Mucosa of descending colon (tissue), 3 donors: ENCODE results near the gene TMEM198. TPM values are rescaled to one million over a fixed set of nuclear protein-coding genes. Genes with fewer than 3 reads are reported as not detected.

ENCODE experiments used
- ATAC-seq: fragments of 200-7000 bp; cut with Tn5 transposase; one replicate; pipeline ENCODE4 v1.9.1; 2020; ENCODE audit warnings: mild to moderate bottlenecking, moderate library complexity
- DNase-seq, 3 donors: peaks; one replicate each; pipeline ENCODE4 v3.0.0-alpha.2; 2020
- H3K36me3 ChIP-seq: fragments of 200-600 bp; one replicate; pipeline ENCODE4 v1.8.0; 2021; ENCODE audit warnings: low read depth, mild to moderate bottlenecking
- H3K4me1 ChIP-seq: fragments of 200-600 bp; one replicate; pipeline ENCODE4 v1.8.0; 2021; ENCODE audit warnings: low read depth, mild to moderate bottlenecking
- H3K4me3 ChIP-seq: fragments of 200-600 bp; one replicate; pipeline ENCODE4 v1.8.0; 2021; ENCODE audit warnings: mild to moderate bottlenecking
- H3K9me3 ChIP-seq: fragments of 200-600 bp; one replicate; pipeline ENCODE4 v1.8.0; 2021; ENCODE audit warnings: mild to moderate bottlenecking
- CTCF ChIP-seq: fragments of 200-600 bp; IDR thresholded peaks from one replicate; pipeline ENCODE4 v1.8.0; 2022; ENCODE audit warnings: antibody characterized with exemption, mild to moderate bottlenecking
- intact Hi-C, 2 donors: fragments of 100-400 bp; cut with DNase I in 1 of 2; cut with micrococcal nuclease in 1 of 2; formaldehyde crosslinking; loops; one replicate each; pipeline versions ENCODE4 v1.11.0 to v1.11.1; 2022; cut with DNase I, micrococcal nuclease
- total RNA-seq, 3 donors: library from RNA; stranded (reverse); fragmentation: NEBNext Ultra II Directional in 2 of 3; extraction: Animal tissue kit (Norgen Biotek cat#: 25700) in 2 of 3; gene quantifications; one replicate each; pipeline versions ENCODE4 v1.2.1 to v1.2.4, GENCODE V29; 2021 to 2023
- donor health status: DM: no; HTN: no; CAD: no; lungs with moderate emphysema.
- donor health status: DM: no; HTN: no; CAD: no.
- donor health status: DM: no; HTN: yes; CAD: no.

Gene TMEM198
- total RNA-seq, 3 donors from 2014 or later = 0.69 to 2.7 (median 2.7) TPM

GRCh38 chr2:219581346-219581745, 37.5 kb downstream of the TMEM198 start:
- TF ChIP-seq CTCF = no peak
- intact Hi-C loops = no loop called here
- no peaks in the 10 kb centered on the region for H3K9me3 ChIP-seq
- no peaks in the 10 kb centered on the region for H3K36me3 ChIP-seq
- no peaks in the 10 kb centered on the region for H3K4me1 ChIP-seq
- ATAC-seq (no peak), DNase-seq (no peak)
- no peak overlapping the region for H3K4me3 ChIP-seq

- no peak overlapping the region for H3K4me3 ChIP-seq
- DNase-seq (no peak), ATAC-seq (no peak)
- H3K36me3 ChIP-seq = no peaks in the 10 kb centered on the region
- no peaks in the 10 kb centered on the region for H3K4me1 ChIP-seq
- no peak for TF ChIP-seq CTCF
- H3K9me3 ChIP-seq = no peaks in the 10 kb centered on the region
- intact Hi-C loops = no loop called here
Observed at GRCh38 chr2:219591091-219591490, 47.3 kb downstream of the TMEM198 start.

DNA sequence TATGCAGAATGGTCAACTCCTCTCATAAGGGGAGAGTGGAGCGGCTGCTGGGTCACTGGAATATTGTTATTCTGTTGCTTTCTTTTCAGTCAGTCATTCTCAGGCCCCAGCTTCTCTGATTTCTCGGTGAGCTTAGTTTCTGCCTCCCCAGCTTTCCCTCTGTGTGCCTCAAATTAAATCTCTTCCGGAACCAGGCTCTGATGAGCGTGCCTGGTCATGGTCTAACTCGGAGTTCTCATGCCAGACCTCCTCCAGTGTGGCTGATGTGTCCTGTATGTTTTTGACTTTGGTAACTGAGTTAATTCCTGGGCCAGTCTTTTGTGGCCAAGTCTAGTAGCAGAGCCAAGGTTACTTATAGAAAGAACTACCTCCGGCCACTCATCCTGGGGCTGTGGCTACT, 48.9 kb downstream of the TMEM198 start:
- H3K4me3 ChIP-seq = no peak overlapping the region
- DNase-seq (no peak), ATAC-seq (no peak)
- H3K4me1 ChIP-seq = peaks cover 5% of the 10 kb centered on the region
- no peaks in the 10 kb centered on the region for H3K9me3 ChIP-seq
- TF ChIP-seq CTCF = no peak
- no peaks in the 10 kb centered on the region for H3K36me3 ChIP-seq
- intact Hi-C loops = no loop called here

GRCh38 chr2:219593154-219593553, 49.3 kb downstream of the TMEM198 start:
- peaks cover 7% of the 10 kb centered on the region for H3K4me1 ChIP-seq

GRCh38 chr2:219595256-219595655, 51.4 kb downstream of the TMEM198 start:
- DNase-seq (no peak), ATAC-seq (no peak)
- TF ChIP-seq CTCF = no peak
- intact Hi-C loops = no loop called here
- H3K4me1 ChIP-seq = peaks cover 13% of the 10 kb centered on the region
- H3K9me3 ChIP-seq = no peaks in the 10 kb centered on the region
- no peak overlapping the region for H3K4me3 ChIP-seq
- H3K36me3 ChIP-seq = no peaks in the 10 kb centered on the region

More at GRCh38 chr2:219593154-219593553, 49.3 kb downstream of the TMEM198 start:
- H3K9me3 ChIP-seq = no peaks in the 10 kb centered on the region
- H3K4me3 ChIP-seq = no peak overlapping the region
- no peak for ATAC-seq
- no peaks in the 10 kb centered on the region for H3K36me3 ChIP-seq
- no peak for TF ChIP-seq CTCF
- no peak for DNase-seq
- intact Hi-C loops = no loop called here

DNA sequence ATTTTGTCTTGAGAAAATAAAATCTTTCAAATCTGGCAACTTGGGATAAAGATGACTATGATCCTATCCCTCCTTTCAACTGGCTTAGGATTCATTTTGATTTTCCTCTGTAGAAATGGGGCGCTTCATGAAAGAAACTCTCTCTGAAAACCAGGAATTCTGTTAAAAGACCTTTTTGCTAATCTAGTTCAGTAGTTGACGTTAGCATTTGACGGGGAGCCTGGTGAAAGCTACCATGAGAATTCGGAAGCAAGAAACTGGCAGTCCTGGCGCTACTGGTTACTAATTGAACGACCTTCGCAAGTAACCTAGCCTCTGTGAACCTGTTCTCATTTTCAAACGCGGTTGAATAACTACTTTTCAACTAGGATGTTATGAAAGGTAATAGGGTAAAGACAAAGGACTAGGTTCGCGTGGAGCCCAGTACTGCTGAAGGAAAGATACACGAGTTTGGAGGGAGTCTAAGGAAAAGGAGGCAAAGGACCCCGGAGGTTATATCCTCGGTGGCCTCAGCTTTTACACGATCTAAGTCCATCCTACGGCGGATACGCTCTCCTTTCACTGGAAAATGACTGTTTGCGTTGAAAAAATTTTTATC, 53.2 kb downstream of the TMEM198 start:
- intact Hi-C loops = no loop called here
- Histone ChIP-seq H3K36me3 (no peaks in the 10 kb centered on the region), H3K9me3 (no peaks in the 10 kb centered on the region), H3K4me1 (peaks cover 13% of the 10 kb centered on the region), H3K4me3 (peak overlapping the region; percentile 54)
- TF ChIP-seq CTCF = no peak
- ATAC-seq (peak; percentile 4), DNase-seq (no peak)
